ENCODE measurements around the gene ARL6IP1.

- TF ChIP-seq GLIS3 (CRISPR knock-in tag; IDR thresholded peaks at IDR 0.05) (no peak), CSRNP3 (CRISPR knock-in tag; IDR thresholded peaks at IDR 0.05) (no peak), ZFP3 (CRISPR knock-in tag; IDR thresholded peaks at IDR 0.05) (no peak), ZNF565 (CRISPR knock-in tag; conservative IDR thresholded peaks at IDR 0.05; ENCODE audit: low read depth) (no peak), OSR1 (CRISPR knock-in tag; IDR thresholded peaks at IDR 0.05) (no peak), ZNF8 (CRISPR knock-in tag; IDR thresholded peaks at IDR 0.05) (no peak), TOX (CRISPR knock-in tag; IDR thresholded peaks at IDR 0.05; ENCODE audit: borderline replicate concordance) (no peak), PATZ1 (CRISPR knock-in tag; IDR thresholded peaks at IDR 0.05; ENCODE audit: borderline replicate concordance) (no peak), ZFP30 (CRISPR knock-in tag; IDR thresholded peaks at IDR 0.05) (no peak)
Measured at GRCh38 chr16:18841833-18842525, 40.6 kb upstream of the ARL6IP1 start.
